Left forelimb (tissue), 1 donor: Measurements from ENCODE around the gene SLC25A29.

Experiments used
- DNase-seq: peaks from one replicate; pipeline ENCODE4 v3.0.0-alpha.2; 2018; ENCODE audit warnings: low spot score

SLC25A29 gene

DNA sequence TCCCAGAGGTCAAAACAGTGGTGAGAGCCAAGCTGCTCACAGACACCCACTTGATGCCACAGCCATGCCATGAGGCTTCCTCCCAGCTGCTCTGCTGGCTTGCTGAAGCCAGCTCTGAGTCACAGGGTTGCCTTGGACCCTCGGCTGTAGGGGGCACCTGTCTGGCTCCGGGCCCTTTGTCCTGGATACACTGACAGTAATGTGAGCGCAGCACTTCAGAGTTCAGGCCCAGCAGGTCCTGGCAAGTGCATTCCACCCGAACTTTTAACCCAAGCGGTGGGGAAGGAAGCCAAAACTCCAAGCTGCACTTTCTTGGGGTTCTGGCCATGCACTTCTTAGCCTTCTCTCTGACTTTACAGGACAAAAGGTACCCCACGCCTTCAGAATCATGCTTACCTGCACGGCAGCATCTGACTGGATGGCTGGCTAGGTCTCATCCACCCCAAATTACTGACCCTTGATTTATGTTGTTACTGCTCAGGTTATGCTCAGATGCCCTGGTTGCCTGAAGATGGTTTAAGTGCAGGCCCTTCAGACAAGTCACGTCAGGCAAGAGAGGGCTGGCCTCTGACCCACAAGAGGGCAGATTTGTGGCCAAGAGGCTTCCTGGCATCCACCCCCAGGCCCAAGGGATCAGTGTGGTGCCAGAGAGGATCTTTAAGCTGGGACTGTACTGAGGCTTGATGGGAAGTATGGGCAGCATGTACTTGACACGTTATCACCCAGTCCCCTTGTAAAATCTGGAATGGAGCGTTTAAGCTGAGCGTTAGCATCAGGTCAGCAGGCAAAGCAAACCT lies 24.8 kb downstream of the SLC25A29 start:
- no peak for DNase-seq

- no peak for DNase-seq
Measured at GRCh38 chr14:100279563-100279962, 26.7 kb downstream of the SLC25A29 start.

DNA sequence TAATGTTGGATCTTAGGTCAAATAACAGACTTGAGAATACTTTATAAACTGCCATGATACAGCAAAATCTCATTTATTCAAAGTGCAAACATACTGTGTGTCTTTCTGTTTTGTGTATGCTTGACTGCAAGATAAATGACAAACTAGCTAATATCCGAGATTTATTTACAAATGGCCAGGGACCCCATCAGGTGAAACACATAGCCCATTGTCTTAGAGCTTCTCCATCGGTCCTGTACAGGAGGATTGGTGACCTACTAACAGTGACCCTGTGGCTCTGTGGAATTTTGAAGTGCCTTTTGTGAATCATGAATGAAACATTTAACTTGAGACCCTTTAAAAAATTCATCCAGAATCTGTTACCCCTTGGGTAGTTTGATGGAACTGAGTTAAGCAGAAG lies 27.1 kb downstream of the SLC25A29 start:
- no peak for DNase-seq

GRCh38 chr14:100278702-100279101 lies 27.5 kb downstream of the SLC25A29 start:
- DNase-seq, result no peak

DNA sequence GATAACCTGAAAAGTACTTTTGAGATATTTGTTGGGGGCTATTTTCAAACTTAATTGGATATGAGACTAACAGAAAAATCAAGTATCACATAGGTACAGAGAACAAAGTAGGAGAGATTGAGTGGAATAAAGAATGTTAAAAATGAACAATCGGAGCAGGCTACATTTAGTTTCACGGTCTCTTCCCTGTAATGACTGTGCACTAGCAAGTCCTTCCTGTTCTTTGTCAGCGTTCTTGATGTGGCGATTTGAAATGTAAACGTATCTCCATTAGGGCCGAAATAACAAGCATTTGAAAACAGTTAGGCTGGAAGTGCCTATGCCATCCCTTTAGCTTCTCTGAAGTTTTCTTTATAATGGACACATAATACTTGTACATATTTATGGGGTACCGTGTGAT lies 31.0 kb downstream of the SLC25A29 start:
- DNase-seq, result no peak

- no peak for DNase-seq
Measured at GRCh38 chr14:100274250-100274649, 32.0 kb downstream of the SLC25A29 start.

DNA sequence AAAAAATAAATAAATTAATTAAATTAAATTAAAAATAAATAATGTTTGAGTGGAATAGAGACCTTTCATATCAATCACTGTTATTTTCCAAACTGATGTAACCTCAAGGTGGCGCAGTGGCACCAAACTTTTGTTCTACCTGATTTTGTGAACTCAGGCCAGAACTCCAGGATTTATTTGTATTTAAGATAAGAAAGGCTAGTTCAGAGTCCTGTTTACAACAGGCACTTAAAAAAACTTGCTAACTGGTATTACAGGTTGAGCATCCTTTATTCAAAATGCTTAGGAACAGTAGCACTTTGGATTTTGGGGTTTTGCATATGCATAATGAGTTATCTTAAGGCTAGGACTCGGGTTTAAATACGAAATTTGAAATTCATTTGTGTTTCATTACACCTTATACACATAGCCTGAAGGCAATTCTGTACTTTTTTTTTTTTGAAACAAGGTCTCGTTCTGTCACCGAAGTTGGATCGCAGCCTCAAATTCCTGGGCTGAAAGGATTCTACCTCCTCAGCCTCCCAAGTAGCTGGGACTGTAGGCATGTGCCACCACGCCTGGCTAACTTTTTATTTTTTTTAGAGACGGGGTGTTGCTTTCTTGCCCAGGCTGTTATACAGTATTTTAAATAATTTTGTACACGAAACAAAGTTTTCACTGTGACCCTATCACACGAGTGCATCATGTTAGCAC lies 34.9 kb downstream of the SLC25A29 start:
- no peak for DNase-seq

- no peak for DNase-seq
Measured at GRCh38 chr14:100268591-100269207, 37.5 kb downstream of the SLC25A29 start.

DNA sequence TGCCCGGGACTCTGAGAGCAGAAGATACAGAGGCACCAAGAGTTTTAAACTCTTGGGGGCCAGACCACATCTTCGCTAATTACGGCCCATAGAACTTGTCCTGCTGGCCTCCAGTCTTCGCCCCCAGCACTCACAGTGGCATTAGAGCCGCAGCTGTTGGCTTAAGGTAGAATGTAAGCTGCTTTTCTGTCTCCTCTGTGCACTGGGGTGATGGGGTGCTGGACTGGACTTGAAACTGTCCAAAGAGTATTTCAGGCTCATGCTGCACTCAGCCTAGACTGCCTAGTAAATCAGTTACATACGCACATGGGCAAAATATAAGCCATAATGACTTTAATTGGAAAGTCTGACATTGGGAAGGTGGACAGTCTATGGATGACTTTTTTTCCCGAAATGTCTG lies 38.3 kb downstream of the SLC25A29 start:
- no peak for DNase-seq

- DNase-seq, result no peak
Measured at GRCh38 chr14:100263141-100263540, 43.1 kb downstream of the SLC25A29 start.

DNA sequence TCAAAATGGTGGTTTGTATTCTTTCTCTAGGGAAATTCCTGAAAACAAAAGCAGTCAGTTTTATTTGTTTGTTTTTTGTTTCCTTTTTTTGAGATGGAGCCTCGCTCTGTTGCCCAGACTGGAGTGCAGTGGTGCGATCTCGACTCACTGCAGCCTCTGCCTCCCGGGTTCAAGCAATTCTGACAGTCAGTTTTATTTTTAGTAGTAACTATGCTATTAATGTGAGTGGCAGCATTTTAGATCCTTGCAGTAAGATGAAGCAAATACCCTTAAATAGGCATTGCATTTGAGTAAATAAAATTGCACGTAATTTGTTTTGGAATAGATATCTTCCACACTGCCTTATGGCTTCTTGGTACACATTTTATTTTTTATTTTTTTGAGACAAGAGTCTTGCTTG lies 43.7 kb downstream of the SLC25A29 start:
- no peak for DNase-seq

DNA sequence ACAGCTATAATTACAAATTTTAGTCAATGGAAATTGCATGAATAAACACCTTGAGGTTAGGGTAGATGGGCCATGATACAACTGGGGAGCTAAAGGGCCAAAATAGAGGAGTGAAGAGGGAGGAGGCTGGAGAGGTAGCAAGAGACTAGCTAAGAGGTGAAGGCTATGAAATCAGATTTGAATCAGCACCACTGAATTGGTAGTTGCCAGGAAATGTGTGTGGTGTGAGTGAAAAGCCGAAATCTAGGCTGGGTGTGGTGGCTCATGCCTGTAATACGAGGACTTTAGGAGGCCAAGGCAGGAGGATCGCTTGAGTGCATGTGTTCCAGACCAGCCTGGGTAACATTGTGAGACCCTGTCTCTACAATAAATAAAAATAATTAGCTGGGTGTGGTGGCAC lies 44.6 kb downstream of the SLC25A29 start:
- no peak for DNase-seq

GRCh38 chr14:100256339-100256895 lies 49.8 kb downstream of the SLC25A29 start:
- no peak for DNase-seq

DNA sequence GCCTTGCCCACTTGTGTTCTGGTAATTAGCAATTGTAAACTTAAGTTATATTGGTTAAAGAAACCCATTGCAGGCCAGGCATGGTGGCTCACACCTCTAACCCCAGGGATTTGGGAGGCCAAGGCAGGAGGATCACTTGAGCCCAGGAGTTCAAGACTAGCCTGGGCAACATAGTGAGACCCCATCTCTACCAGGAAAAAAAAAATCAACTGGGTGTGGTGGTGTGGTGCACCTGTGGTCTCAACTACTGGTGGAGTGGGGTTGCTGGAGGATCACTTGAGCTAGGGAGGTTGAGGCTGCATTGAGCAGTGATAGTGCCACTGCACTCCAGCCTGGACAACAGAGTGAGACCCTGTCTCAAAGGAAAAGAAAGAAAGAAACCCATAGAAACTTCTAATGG lies 53.6 kb downstream of the SLC25A29 start:
- no peak for DNase-seq

GRCh38 chr14:100250732-100251465 lies 55.3 kb downstream of the SLC25A29 start:
- DNase-seq, result no peak

DNA sequence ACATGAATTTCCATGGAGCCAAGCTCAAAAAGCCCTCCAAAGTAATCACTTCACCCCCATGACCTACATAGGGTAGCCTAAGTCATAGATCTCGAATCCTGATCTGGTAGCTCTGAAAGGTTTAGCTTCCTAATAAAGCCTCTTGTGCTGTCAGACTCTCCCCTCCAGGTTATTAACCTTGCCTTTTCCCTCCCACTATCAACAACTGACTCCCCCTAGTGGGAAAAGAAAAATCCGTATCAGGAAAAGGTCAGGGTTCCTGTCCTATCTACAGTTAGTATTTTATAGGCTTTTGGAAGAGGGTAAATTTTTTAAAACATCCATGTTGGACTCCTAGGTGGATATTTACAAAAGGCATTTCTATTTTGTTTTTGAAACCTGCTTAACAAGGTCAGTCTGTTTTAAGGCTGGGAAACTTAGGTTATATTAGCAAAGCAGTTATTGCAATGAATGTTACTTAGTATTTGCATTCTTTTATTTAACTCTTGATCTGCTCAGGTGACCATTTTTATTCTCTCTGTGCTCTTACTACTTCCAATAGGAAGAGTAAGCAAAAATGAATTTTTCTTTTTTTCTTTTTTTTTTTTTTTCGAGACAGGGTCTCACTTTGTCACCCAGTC lies 59.3 kb downstream of the SLC25A29 start:
- no peak for DNase-seq

DNA sequence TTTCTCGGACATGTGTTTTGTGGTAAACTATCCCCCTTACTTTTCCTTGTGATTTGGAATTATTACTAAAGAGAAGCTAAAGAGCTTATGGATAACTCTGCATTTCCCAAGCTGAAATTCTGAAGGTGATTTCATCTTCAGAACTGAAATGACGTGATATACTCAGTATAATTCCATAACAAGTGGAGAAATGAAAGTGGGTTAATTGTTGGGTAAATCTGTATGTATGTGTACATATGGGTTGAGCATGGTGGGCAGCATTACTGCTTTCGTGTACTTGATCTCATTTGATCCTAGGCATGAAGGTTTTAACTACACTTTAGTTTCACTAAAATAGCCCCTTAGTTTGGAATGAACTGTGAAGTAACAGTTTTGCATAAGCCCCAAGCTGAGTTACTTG lies 63.2 kb downstream of the SLC25A29 start:
- DNase-seq, result no peak

- DNase-seq, result no peak
Measured at GRCh38 chr14:100241279-100241678, 65.0 kb downstream of the SLC25A29 start.
